Panc1 (cell line): ENCODE results near the gene APCDD1. TPM values are rescaled to one million over a fixed set of nuclear protein-coding genes. Genes with fewer than 3 reads are reported as not detected.

Experiments
- ATAC-seq: fragments of 200-7000 bp; cut with Tn5 transposase; 2 replicates; pipeline ENCODE4 v1.9.1; 2020; ENCODE audit warnings: mild to moderate bottlenecking, moderate library complexity
- BruUV-seq: library from RNA; stranded (reverse); fragments of 400-500 nt; replicated peaks from 2 replicates; lab custom pipeline; 2021; lab: Mats Ljungman, UMichigan
- CTCF ChIA-PET: fragments of 300-600 bp; sonication (Branson Sonifier 250); formaldehyde crosslinking; loops from one replicate; lab custom pipeline; 2022; ENCODE audit warnings: antibody characterized with exemption; lab: Charles Lee
- POLR2A ChIA-PET: fragments of 300-600 bp; sonication (Branson Sonifier 250); formaldehyde crosslinking; loops from one replicate; lab custom pipeline; 2022; ENCODE audit warnings: antibody characterized with exemption; lab: Charles Lee
- DNase-seq: peaks from one replicate; pipeline ENCODE4 v3.0.0-alpha.2; 2010; ENCODE audit warnings: low read depth, low spot score
- H3K27ac ChIP-seq: 2 replicates; pipeline ENCODE4 v1.5.1; 2011; ENCODE audit warnings: mild to moderate bottlenecking, low read length, inconsistent platforms
- H3K27me3 ChIP-seq: fragments of 200-500 bp; sonication (Bioruptor generic); 2 replicates; pipeline ENCODE4 v1.6.0; 2014; ENCODE audit warnings: low read length, inconsistent platforms; ENCODE audit not compliant: control insufficient read depth, insufficient read depth
- H3K36me3 ChIP-seq: fragments of 200-500 bp; sonication (Bioruptor generic); 2 replicates; pipeline ENCODE4 v1.5.1; 2014; ENCODE audit warnings: inconsistent platforms, mild to moderate bottlenecking, low read length, moderate library complexity; ENCODE audit not compliant: control insufficient read depth, insufficient read depth
- H3K4me1 ChIP-seq: 2 replicates; pipeline ENCODE4 v1.5.1; 2011; ENCODE audit warnings: inconsistent platforms, mild to moderate bottlenecking, low read length, moderate library complexity; ENCODE audit not compliant: control insufficient read depth, insufficient read depth
- H3K4me3 ChIP-seq, 2 experiments: 2 replicates each; pipeline ENCODE4 v1.5.1; 2011 to 2012; ENCODE audit warnings: low read depth in 2 of 2, low read length in 2 of 2, mild to moderate bottlenecking in 2 of 2, inconsistent platforms in 1 of 2, moderate library complexity in 1 of 2
- H3K9me3 ChIP-seq: fragments of 200-500 bp; sonication (Bioruptor generic); 2 replicates; pipeline ENCODE4 v1.5.1; 2014; ENCODE audit warnings: low read depth, mild to moderate bottlenecking, inconsistent platforms, low read length, moderate library complexity; ENCODE audit not compliant: control insufficient read depth, insufficient read depth
- CTCF ChIP-seq: fragments of 450-650 bp; IDR thresholded peaks from 2 replicates; pipeline ENCODE4 v1.5.1; 2017; ENCODE audit warnings: mild to moderate bottlenecking
- POLR2AphosphoS5 ChIP-seq: IDR thresholded peaks from 2 replicates; pipeline ENCODE4 v1.6.1; 2012; ENCODE audit warnings: mild to moderate bottlenecking, low read depth, low read length, moderate library complexity
- REST ChIP-seq, 2 experiments: IDR thresholded peaks; 2 replicates each; pipeline ENCODE4 v1.6.1; 2011 to 2012; ENCODE audit warnings: low read depth in 2 of 2, control low read depth in 1 of 2, low read length in 1 of 2, mild to moderate bottlenecking in 1 of 2, moderate library complexity in 1 of 2; ENCODE audit not compliant: insufficient read depth in 1 of 2
- SIN3A ChIP-seq: IDR thresholded peaks from 2 replicates; pipeline ENCODE4 v1.6.1; 2012; ENCODE audit warnings: low read depth, mild to moderate bottlenecking, low read length, moderate library complexity, borderline replicate concordance; ENCODE audit not compliant: insufficient read depth
- TCF7L2 ChIP-seq: IDR thresholded peaks from 2 replicates; pipeline ENCODE4 v1.6.1; 2011; ENCODE audit warnings: mild to moderate bottlenecking, low read depth, low read length, inconsistent platforms
- in situ Hi-C: cut with HindIII; loops from 2 replicates; pipeline ENCODE4 v1.10.0; 2016; ENCODE audit warnings: low sequenced_read_pairs, low pct_unique_long_range_greater_than_20kb
- intact Hi-C: fragments of 100-400 bp; cut with micrococcal nuclease; formaldehyde crosslinking; loops from one replicate; pipeline ENCODE4 v1.10.0; 2022; ENCODE audit not compliant: unreplicated experiment
- total RNA-seq: library from RNA; stranded (reverse); gene quantifications from one replicate; pipeline ENCODE4 v1.2.1, GENCODE V29; 2021; ENCODE audit not compliant: unreplicated experiment

The APCDD1 gene
- total RNA-seq, 1 experiment from 2014 or later = 0.36 TPM

- BruUV-seq = no TSS peak
- no peak for DNase-seq
- CTCF ChIA-PET = interaction anchor here (0.6 kb wide), 1 partner anchor 421 kb away, joined by 3 read pairs; no protein-coding TSS in a partner anchor
- Histone ChIP-seq H3K36me3 (no peaks in the 10 kb centered on the region), H3K27me3 (no peaks in the 10 kb centered on the region; the same call in 1 of the 2 replicates), H3K4me3 (no peak overlapping the region), H3K9me3 (no peaks in the 10 kb centered on the region), H3K27ac (no peak overlapping the region), H3K4me1 (no peaks in the 10 kb centered on the region)
- intact Hi-C loops (no loop called here), in situ Hi-C loops (no loop called here)
- ATAC-seq = no peak
- no peak for TF ChIP-seq TCF7L2
- no peak for TF ChIP-seq CTCF
- TF ChIP-seq REST (IDR thresholded peaks at IDR 0.05; ENCODE audit: insufficient read depth in 1 of 2, low read depth in 2 of 2, low read length in 1 of 2) = no peak
- TF ChIP-seq POLR2AphosphoS5 = no peak
- TF ChIP-seq SIN3A = no peak
- POLR2A ChIA-PET = no interaction called here
Observed at GRCh38 chr18:10497206-10497749, 42.8 kb downstream of the APCDD1 start.

- no peak for DNase-seq
- intact Hi-C loops (no loop called here), in situ Hi-C loops (no loop called here)
- Histone ChIP-seq H3K9me3 (peaks cover 1% of the 10 kb centered on the region; the same call in 1 of the 2 replicates), H3K27ac (no peak overlapping the region), H3K4me3 (no peak overlapping the region), H3K36me3 (no peaks in the 10 kb centered on the region), H3K4me1 (no peaks in the 10 kb centered on the region), H3K27me3 (no peaks in the 10 kb centered on the region; the same call in 1 of the 2 replicates)
- no peak for ATAC-seq
- BruUV-seq = no TSS peak
- POLR2A ChIA-PET = no interaction called here
- TF ChIP-seq TCF7L2 (no peak), CTCF (no peak), REST (IDR thresholded peaks at IDR 0.05; ENCODE audit: insufficient read depth in 1 of 2, low read depth in 2 of 2, low read length in 1 of 2) (no peak), POLR2AphosphoS5 (no peak), SIN3A (no peak)
- CTCF ChIA-PET = no interaction called here
Observed at GRCh38 chr18:10499230-10499629, 44.8 kb downstream of the APCDD1 start.
